ENCODE measurements around the gene BABAM2.

Gene BABAM2

GRCh38 chr2:28296904-28297303 lies 406.4 kb downstream of the BABAM2 start:
- DNase-seq = no peak

- no peak for DNase-seq
Measured at GRCh38 chr2:28297531-28297930, 407.0 kb downstream of the BABAM2 start.

- DNase-seq = no peak
Measured at GRCh38 chr2:28298406-28298805, 407.9 kb downstream of the BABAM2 start.

- no peak for DNase-seq
Measured at GRCh38 chr2:28300485-28301341, 410.2 kb downstream of the BABAM2 start.

- DNase-seq = no peak
Measured at GRCh38 chr2:28305202-28305601, 414.7 kb downstream of the BABAM2 start.

GRCh38 chr2:28310107-28310506 lies 419.6 kb downstream of the BABAM2 start:
- DNase-seq = no peak

- DNase-seq = no peak
Measured at GRCh38 chr2:28311660-28312249, 421.2 kb downstream of the BABAM2 start.

GRCh38 chr2:28312307-28313219 lies 422.0 kb downstream of the BABAM2 start:
- DNase-seq = no peak

- no peak for DNase-seq
Measured at GRCh38 chr2:28313220-28313784, 422.8 kb downstream of the BABAM2 start.

GRCh38 chr2:28314968-28315367 lies 424.4 kb downstream of the BABAM2 start:
- DNase-seq = no peak

GRCh38 chr2:28316546-28317335 lies 426.2 kb downstream of the BABAM2 start:
- no peak for DNase-seq

GRCh38 chr2:28317390-28317789 lies 426.9 kb downstream of the BABAM2 start:
- DNase-seq = no peak

GRCh38 chr2:28318023-28318422 lies 427.5 kb downstream of the BABAM2 start:
- DNase-seq = no peak

- no peak for DNase-seq
Measured at GRCh38 chr2:28318462-28319117, 428.1 kb downstream of the BABAM2 start.

GRCh38 chr2:28319118-28320008 lies 428.8 kb downstream of the BABAM2 start:
- no peak for DNase-seq

GRCh38 chr2:28320009-28320365 lies 429.5 kb downstream of the BABAM2 start:
- DNase-seq = no peak

- DNase-seq = no peak
Measured at GRCh38 chr2:28320371-28320770, 429.8 kb downstream of the BABAM2 start.

GRCh38 chr2:28321426-28321825 lies 430.9 kb downstream of the BABAM2 start:
- no peak for DNase-seq

GRCh38 chr2:28322051-28322450 lies 431.5 kb downstream of the BABAM2 start:
- DNase-seq = no peak

- no peak for DNase-seq
Measured at GRCh38 chr2:28322456-28322855, 431.9 kb downstream of the BABAM2 start.

- DNase-seq = no peak
Measured at GRCh38 chr2:28322981-28323396, 432.5 kb downstream of the BABAM2 start.
